WTC11 (cell line): ENCODE data around the gene GRM1. TPM values are rescaled to one million over a fixed set of nuclear protein-coding genes. Genes with fewer than 3 reads are reported as not detected.

Source experiments
- ATAC-seq: fragments of 200-7000 bp; cut with Tn5 transposase; 2 replicates; pipeline ENCODE4 v1.10.0; 2021; ENCODE audit warnings: mild to moderate bottlenecking, moderate library complexity
- CTCF ChIA-PET: fragments of 300-600 bp; sonication (Branson Sonifier 250); formaldehyde crosslinking; loops from one replicate; lab custom pipeline; 2021; ENCODE audit warnings: antibody characterized with exemption; lab: Charles Lee
- POLR2A ChIA-PET: fragments of 350-600 bp; sonication (Branson Sonifier 250); formaldehyde crosslinking; loops from one replicate; lab custom pipeline; 2021; ENCODE audit warnings: antibody characterized with exemption; lab: Charles Lee
- DNase-seq: peaks from one replicate; pipeline ENCODE4 v3.0.0; 2021; ENCODE audit warnings: low spot score
- H3K27ac Mint-ChIP-seq: 2 replicates; pipeline ENCODE4 v1.8.0; 2021; ENCODE audit warnings: mixed read lengths
- H3K27me3 Mint-ChIP-seq: 2 replicates; pipeline ENCODE4 v1.8.0; 2021; ENCODE audit warnings: low read depth, mild to moderate bottlenecking, moderate library complexity, mixed read lengths
- H3K36me3 Mint-ChIP-seq: 2 replicates; pipeline ENCODE4 v1.8.0; 2021; ENCODE audit warnings: mixed read lengths
- H3K4me1 Mint-ChIP-seq: 2 replicates; pipeline ENCODE4 v1.8.0; 2022; ENCODE audit warnings: mixed read lengths
- H3K4me3 Mint-ChIP-seq: 2 replicates; pipeline ENCODE4 v1.8.0; 2021; ENCODE audit warnings: mild to moderate bottlenecking, moderate library complexity, mixed read lengths
- H3K9me3 Mint-ChIP-seq: 2 replicates; pipeline ENCODE4 v1.8.0; 2021; ENCODE audit warnings: mixed read lengths
- ERG ChIP-seq: fragments of 250-450 bp; sonication (Bioruptor Pico); IDR thresholded peaks from 2 replicates; pipeline ENCODE4 v1.8.0; 2021; ENCODE audit warnings: mild to moderate bottlenecking
- ESRRA ChIP-seq: sonication (generic); formaldehyde crosslinking; IDR thresholded peaks from 2 replicates; pipeline ENCODE4 v1.8.1; 2022; ENCODE audit warnings: mild to moderate bottlenecking, missing genetic modification reagents, borderline replicate concordance
- FOXJ3 ChIP-seq: sonication (generic); formaldehyde crosslinking; IDR thresholded peaks from 2 replicates; pipeline ENCODE4 v1.9.0; 2021; ENCODE audit warnings: missing genetic modification reagents, mild to moderate bottlenecking, borderline replicate concordance
- FOXK1 ChIP-seq: sonication (generic); formaldehyde crosslinking; IDR thresholded peaks from 2 replicates; pipeline ENCODE4 v1.8.0; 2022; ENCODE audit warnings: mild to moderate bottlenecking, moderate library complexity, missing genetic modification reagents
- GRHL2 ChIP-seq: fragments of 250-450 bp; sonication (Bioruptor Pico); IDR thresholded peaks from 2 replicates; pipeline ENCODE4 v1.8.0; 2022; ENCODE audit warnings: mild to moderate bottlenecking, moderate library complexity; ENCODE audit not compliant: insufficient replicate concordance, severe bottlenecking
- KAT7 ChIP-seq: sonication (generic); formaldehyde crosslinking; IDR thresholded peaks from 2 replicates; pipeline ENCODE4 v1.8.1; 2023; ENCODE audit warnings: missing genetic modification reagents, mild to moderate bottlenecking, borderline replicate concordance
- MAX ChIP-seq: sonication (generic); formaldehyde crosslinking; IDR thresholded peaks from 2 replicates; pipeline ENCODE4 v1.8.0; 2022; ENCODE audit warnings: mild to moderate bottlenecking, missing genetic modification reagents
- MYBL2 ChIP-seq: sonication (generic); formaldehyde crosslinking; IDR thresholded peaks from 2 replicates; pipeline ENCODE4 v1.8.1; 2023; ENCODE audit warnings: mild to moderate bottlenecking, moderate library complexity, missing genetic modification reagents
- ZBTB21 ChIP-seq: sonication (generic); formaldehyde crosslinking; IDR thresholded peaks from 2 replicates; pipeline ENCODE4 v1.8.1; 2023; ENCODE audit warnings: mild to moderate bottlenecking, missing genetic modification reagents, borderline replicate concordance
- ZNF219 ChIP-seq: sonication (generic); formaldehyde crosslinking; IDR thresholded peaks from 2 replicates; pipeline ENCODE4 v1.8.0; 2023; ENCODE audit warnings: missing genetic modification reagents, mild to moderate bottlenecking, borderline replicate concordance
- ZNF425 ChIP-seq: fragments of 250-450 bp; sonication (Bioruptor Pico); conservative IDR thresholded peaks from 2 replicates; pipeline ENCODE4 v1.9.0; 2021; ENCODE audit warnings: mild to moderate bottlenecking
- ZNF532 ChIP-seq: fragments of 250-450 bp; sonication (Bioruptor Pico); IDR thresholded peaks from 2 replicates; pipeline ENCODE4 v1.9.0; 2021; ENCODE audit warnings: mild to moderate bottlenecking, borderline replicate concordance
- total RNA-seq: library from RNA; stranded (reverse); gene quantifications from 3 replicates; pipeline ENCODE4 v1.2.3, GENCODE V29; 2021
- TF ChIP-seq, protein P1 (sequence below): sonication (generic); formaldehyde crosslinking; IDR thresholded peaks from 2 replicates; pipeline ENCODE4 v1.8.1; 2022; ENCODE audit warnings: low read depth, mild to moderate bottlenecking, moderate library complexity, missing genetic modification reagents, borderline replicate concordance
- TF ChIP-seq, protein P2 (sequence below): sonication (generic); formaldehyde crosslinking; IDR thresholded peaks from 2 replicates; pipeline ENCODE4 v1.8.0; 2022; ENCODE audit warnings: missing genetic modification reagents
- TF ChIP-seq, protein P3 (sequence below): sonication (generic); formaldehyde crosslinking; IDR thresholded peaks from 2 replicates; pipeline ENCODE4 v1.8.1; 2022; ENCODE audit warnings: mild to moderate bottlenecking, missing genetic modification reagents, moderate library complexity, borderline replicate concordance
- TF ChIP-seq, protein P4 (sequence below): sonication (generic); formaldehyde crosslinking; IDR thresholded peaks from 2 replicates; pipeline ENCODE4 v1.8.1; 2023; ENCODE audit warnings: mild to moderate bottlenecking, moderate library complexity, missing genetic modification reagents
- TF ChIP-seq, protein P5 (sequence below): sonication (generic); formaldehyde crosslinking; IDR thresholded peaks from 2 replicates; pipeline ENCODE4 v1.8.0; 2022; ENCODE audit warnings: mild to moderate bottlenecking, missing genetic modification reagents

GRM1 gene
- total RNA-seq, 1 experiment from 2014 or later: 0.46 TPM

GRCh38 chr6:146267447-146267846 is 238.6 kb downstream of the GRM1 start (continued):
- TF ChIP-seq ZNF532 (CRISPR knock-in tag): no peak
- no peak for TF ChIP-seq ZNF219
- no peak for TF ChIP-seq KAT7 (CRISPR knock-in tag)

DNA sequence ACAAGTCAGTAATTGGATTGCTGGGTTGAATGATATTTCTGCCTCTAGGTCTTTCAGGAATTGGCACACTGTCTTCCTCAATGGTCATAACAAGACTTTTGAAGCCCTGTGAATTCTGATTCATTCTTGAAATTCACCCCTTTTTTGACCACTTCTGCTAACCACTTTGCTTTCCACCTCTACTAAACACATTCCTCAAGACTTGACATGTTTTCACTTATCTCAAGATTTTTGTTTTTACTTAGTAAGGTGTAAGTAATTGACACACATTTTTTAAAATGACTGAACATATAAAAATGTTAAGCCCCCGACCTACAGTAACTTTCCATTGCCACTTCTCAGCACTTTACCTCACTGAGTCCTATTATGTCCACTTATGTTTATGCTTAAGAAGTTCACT is 239.1 kb downstream of the GRM1 start:
- Mint-ChIP-seq H3K4me3 (no peak overlapping the region), H3K27ac (no peak overlapping the region), H3K9me3 (peaks cover 27% of the 10 kb centered on the region), H3K36me3 (no peaks in the 10 kb centered on the region), H3K4me1 (peaks cover 19% of the 10 kb centered on the region), H3K27me3 (no peaks in the 10 kb centered on the region)
- ChIA-PET POLR2A (no interaction called here), CTCF (no interaction called here)
- DNase-seq: no peak
- ATAC-seq: no peak
- TF ChIP-seq, protein P1, sequence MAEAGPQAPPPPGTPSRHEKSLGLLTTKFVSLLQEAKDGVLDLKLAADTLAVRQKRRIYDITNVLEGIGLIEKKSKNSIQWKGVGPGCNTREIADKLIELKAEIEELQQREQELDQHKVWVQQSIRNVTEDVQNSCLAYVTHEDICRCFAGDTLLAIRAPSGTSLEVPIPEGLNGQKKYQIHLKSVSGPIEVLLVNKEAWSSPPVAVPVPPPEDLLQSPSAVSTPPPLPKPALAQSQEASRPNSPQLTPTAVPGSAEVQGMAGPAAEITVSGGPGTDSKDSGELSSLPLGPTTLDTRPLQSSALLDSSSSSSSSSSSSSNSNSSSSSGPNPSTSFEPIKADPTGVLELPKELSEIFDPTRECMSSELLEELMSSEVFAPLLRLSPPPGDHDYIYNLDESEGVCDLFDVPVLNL: no peak
- TF ChIP-seq, protein P2, sequence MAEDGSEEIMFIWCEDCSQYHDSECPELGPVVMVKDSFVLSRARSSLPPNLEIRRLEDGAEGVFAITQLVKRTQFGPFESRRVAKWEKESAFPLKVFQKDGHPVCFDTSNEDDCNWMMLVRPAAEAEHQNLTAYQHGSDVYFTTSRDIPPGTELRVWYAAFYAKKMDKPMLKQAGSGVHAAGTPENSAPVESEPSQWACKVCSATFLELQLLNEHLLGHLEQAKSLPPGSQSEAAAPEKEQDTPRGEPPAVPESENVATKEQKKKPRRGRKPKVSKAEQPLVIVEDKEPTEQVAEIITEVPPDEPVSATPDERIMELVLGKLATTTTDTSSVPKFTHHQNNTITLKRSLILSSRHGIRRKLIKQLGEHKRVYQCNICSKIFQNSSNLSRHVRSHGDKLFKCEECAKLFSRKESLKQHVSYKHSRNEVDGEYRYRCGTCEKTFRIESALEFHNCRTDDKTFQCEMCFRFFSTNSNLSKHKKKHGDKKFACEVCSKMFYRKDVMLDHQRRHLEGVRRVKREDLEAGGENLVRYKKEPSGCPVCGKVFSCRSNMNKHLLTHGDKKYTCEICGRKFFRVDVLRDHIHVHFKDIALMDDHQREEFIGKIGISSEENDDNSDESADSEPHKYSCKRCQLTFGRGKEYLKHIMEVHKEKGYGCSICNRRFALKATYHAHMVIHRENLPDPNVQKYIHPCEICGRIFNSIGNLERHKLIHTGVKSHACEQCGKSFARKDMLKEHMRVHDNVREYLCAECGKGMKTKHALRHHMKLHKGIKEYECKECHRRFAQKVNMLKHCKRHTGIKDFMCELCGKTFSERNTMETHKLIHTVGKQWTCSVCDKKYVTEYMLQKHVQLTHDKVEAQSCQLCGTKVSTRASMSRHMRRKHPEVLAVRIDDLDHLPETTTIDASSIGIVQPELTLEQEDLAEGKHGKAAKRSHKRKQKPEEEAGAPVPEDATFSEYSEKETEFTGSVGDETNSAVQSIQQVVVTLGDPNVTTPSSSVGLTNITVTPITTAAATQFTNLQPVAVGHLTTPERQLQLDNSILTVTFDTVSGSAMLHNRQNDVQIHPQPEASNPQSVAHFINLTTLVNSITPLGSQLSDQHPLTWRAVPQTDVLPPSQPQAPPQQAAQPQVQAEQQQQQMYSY (CRISPR knock-in tag): no peak
- TF ChIP-seq GRHL2 (CRISPR knock-in tag) (no peak), ZNF425 (CRISPR knock-in tag) (no peak), MYBL2 (CRISPR knock-in tag) (no peak), MAX (CRISPR knock-in tag) (no peak), ESRRA (no peak), FOXK1 (CRISPR knock-in tag) (no peak), ZBTB21 (CRISPR knock-in tag) (no peak), ERG (no peak), FOXJ3 (CRISPR knock-in tag) (no peak)
- TF ChIP-seq, protein P3, sequence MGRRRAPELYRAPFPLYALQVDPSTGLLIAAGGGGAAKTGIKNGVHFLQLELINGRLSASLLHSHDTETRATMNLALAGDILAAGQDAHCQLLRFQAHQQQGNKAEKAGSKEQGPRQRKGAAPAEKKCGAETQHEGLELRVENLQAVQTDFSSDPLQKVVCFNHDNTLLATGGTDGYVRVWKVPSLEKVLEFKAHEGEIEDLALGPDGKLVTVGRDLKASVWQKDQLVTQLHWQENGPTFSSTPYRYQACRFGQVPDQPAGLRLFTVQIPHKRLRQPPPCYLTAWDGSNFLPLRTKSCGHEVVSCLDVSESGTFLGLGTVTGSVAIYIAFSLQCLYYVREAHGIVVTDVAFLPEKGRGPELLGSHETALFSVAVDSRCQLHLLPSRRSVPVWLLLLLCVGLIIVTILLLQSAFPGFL (CRISPR knock-in tag): no peak
- TF ChIP-seq, protein P4, sequence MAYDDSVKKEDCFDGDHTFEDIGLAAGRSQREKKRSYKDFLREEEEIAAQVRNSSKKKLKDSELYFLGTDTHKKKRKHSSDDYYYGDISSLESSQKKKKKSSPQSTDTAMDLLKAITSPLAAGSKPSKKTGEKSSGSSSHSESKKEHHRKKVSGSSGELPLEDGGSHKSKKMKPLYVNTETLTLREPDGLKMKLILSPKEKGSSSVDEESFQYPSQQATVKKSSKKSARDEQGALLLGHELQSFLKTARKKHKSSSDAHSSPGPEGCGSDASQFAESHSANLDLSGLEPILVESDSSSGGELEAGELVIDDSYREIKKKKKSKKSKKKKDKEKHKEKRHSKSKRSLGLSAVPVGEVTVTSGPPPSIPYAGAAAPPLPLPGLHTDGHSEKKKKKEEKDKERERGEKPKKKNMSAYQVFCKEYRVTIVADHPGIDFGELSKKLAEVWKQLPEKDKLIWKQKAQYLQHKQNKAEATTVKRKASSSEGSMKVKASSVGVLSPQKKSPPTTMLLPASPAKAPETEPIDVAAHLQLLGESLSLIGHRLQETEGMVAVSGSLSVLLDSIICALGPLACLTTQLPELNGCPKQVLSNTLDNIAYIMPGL (CRISPR knock-in tag): no peak
- TF ChIP-seq, protein P5, sequence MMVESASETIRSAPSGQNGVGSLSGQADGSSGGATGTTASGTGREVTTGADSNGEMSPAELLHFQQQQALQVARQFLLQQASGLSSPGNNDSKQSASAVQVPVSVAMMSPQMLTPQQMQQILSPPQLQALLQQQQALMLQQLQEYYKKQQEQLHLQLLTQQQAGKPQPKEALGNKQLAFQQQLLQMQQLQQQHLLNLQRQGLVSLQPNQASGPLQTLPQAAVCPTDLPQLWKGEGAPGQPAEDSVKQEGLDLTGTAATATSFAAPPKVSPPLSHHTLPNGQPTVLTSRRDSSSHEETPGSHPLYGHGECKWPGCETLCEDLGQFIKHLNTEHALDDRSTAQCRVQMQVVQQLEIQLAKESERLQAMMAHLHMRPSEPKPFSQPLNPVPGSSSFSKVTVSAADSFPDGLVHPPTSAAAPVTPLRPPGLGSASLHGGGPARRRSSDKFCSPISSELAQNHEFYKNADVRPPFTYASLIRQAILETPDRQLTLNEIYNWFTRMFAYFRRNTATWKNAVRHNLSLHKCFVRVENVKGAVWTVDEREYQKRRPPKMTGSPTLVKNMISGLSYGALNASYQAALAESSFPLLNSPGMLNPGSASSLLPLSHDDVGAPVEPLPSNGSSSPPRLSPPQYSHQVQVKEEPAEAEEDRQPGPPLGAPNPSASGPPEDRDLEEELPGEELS (CRISPR knock-in tag): no peak
